Ishikawa (cell line): ENCODE results near the gene HSD17B12.

Source experiments
- EP300 ChIP-seq: IDR thresholded peaks from 2 replicates; pipeline ENCODE4 v1.6.1; 2012; ENCODE audit warnings: borderline replicate concordance
- FOXM1 ChIP-seq: IDR thresholded peaks from 2 replicates; pipeline ENCODE4 v1.6.1; 2012; ENCODE audit warnings: low read depth, borderline replicate concordance
- RAD21 ChIP-seq: IDR thresholded peaks from 2 replicates; pipeline ENCODE4 v1.6.1; 2012; ENCODE audit warnings: low read depth
- REST ChIP-seq: IDR thresholded peaks from 2 replicates; pipeline ENCODE4 v1.6.1; 2012; ENCODE audit warnings: low read depth, mild to moderate bottlenecking
- TAF1 ChIP-seq: IDR thresholded peaks from 2 replicates; pipeline ENCODE4 v1.6.1; 2012; ENCODE audit warnings: low read depth, mild to moderate bottlenecking
- YY1 ChIP-seq: IDR thresholded peaks from 2 replicates; pipeline ENCODE4 v1.6.1; 2012; ENCODE audit warnings: low read depth

DNA sequence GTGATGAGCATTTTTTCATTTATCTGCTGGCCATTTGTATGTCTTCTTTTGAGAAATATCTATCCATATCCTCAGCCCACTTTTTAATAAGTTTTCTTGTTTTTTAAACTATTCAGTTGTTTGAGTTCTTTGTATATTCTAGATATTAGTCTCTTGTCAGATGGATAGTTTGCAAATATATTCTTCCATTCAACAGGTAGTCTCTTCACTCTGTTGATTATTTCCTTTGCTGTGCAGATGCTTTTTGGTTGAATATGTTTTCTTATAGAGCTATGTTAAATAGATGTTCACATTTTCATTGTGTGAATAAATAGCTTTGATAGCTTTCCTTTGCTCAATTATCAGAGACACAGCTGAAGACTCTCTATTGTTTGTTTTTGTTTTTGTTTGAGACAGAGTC lies 131.9 kb downstream of the HSD17B12 start:
- TF ChIP-seq REST: no peak
- no peak for TF ChIP-seq EP300
- TF ChIP-seq YY1: no peak
- no peak for TF ChIP-seq RAD21
- no peak for TF ChIP-seq TAF1
- TF ChIP-seq FOXM1: no peak
